DMS 273 (cell line): ENCODE data around the gene NMRK2.
A peak's percentile ranks its signal among the peaks of the same experiment; 100 is the strongest.
"Not testable (repeated sequence)": the region's sequence is repeated elsewhere in the genome, so short reads cannot be mapped to it uniquely, and the experiment has no call there.

Experiments used
- DNase-seq: peaks from one replicate; lab custom pipeline; 2025; ENCODE audit not compliant: unreplicated experiment; lab: John Stamatoyannopoulos, UW

The NMRK2 gene

GRCh38 chr19:3936506-3937442 lies 3.9 kb downstream of the NMRK2 start:
- DNase-seq = no peak

- DNase-seq = not testable (repeated sequence)
Observed at GRCh38 chr19:3938300-3938950, 5.6 kb downstream of the NMRK2 start.

GRCh38 chr19:3942790-3943409 lies 10.0 kb downstream of the NMRK2 start:
- DNase-seq = no peak

- DNase-seq = no peak
Observed at GRCh38 chr19:3944018-3944721, 11.3 kb downstream of the NMRK2 start.

- no peak for DNase-seq
Observed at GRCh38 chr19:3945838-3946237, 13.0 kb downstream of the NMRK2 start.

- DNase-seq = not testable (repeated sequence)
Observed at GRCh38 chr19:3947316-3947933, 14.6 kb downstream of the NMRK2 start.

- no peak for DNase-seq
Observed at GRCh38 chr19:3949294-3949693, 16.4 kb downstream of the NMRK2 start.

GRCh38 chr19:3949997-3950859 lies 17.4 kb downstream of the NMRK2 start:
- peak; percentile 41 for DNase-seq

- DNase-seq = peak; percentile 77
Observed at GRCh38 chr19:3950871-3951861, 18.3 kb downstream of the NMRK2 start.

GRCh38 chr19:3952755-3953276 lies 19.9 kb downstream of the NMRK2 start:
- DNase-seq = not testable (repeated sequence)

- no peak for DNase-seq
Observed at GRCh38 chr19:3954107-3954506, 21.2 kb downstream of the NMRK2 start.

GRCh38 chr19:3955276-3955675 lies 22.4 kb downstream of the NMRK2 start:
- not testable (repeated sequence) for DNase-seq

GRCh38 chr19:3955688-3956087 lies 22.8 kb downstream of the NMRK2 start:
- DNase-seq = no peak

GRCh38 chr19:3958836-3959765 lies 26.2 kb downstream of the NMRK2 start:
- DNase-seq = no peak

GRCh38 chr19:3959766-3960131 lies 26.9 kb downstream of the NMRK2 start:
- no peak for DNase-seq

- DNase-seq = no peak
Observed at GRCh38 chr19:3961007-3961406, 28.1 kb downstream of the NMRK2 start.
